AG09319 (cell line): ENCODE data around the gene S100A7.
"Not testable (repeated sequence)": the region's sequence is repeated elsewhere in the genome, so short reads cannot be mapped to it uniquely, and the experiment has no call there.

Source experiments
- DNase-seq: peaks from one replicate; pipeline ENCODE4 v3.0.0-alpha.2; 2010; ENCODE audit warnings: low read depth; ENCODE audit errors: extremely low read depth
- TF ChIP-seq, protein P1 (sequence below): IDR thresholded peaks from 2 replicates; pipeline ENCODE4 v1.5.1; 2011; ENCODE audit warnings: low read depth, mild to moderate bottlenecking, inconsistent platforms, low read length, moderate library complexity

Gene S100A7

DNA sequence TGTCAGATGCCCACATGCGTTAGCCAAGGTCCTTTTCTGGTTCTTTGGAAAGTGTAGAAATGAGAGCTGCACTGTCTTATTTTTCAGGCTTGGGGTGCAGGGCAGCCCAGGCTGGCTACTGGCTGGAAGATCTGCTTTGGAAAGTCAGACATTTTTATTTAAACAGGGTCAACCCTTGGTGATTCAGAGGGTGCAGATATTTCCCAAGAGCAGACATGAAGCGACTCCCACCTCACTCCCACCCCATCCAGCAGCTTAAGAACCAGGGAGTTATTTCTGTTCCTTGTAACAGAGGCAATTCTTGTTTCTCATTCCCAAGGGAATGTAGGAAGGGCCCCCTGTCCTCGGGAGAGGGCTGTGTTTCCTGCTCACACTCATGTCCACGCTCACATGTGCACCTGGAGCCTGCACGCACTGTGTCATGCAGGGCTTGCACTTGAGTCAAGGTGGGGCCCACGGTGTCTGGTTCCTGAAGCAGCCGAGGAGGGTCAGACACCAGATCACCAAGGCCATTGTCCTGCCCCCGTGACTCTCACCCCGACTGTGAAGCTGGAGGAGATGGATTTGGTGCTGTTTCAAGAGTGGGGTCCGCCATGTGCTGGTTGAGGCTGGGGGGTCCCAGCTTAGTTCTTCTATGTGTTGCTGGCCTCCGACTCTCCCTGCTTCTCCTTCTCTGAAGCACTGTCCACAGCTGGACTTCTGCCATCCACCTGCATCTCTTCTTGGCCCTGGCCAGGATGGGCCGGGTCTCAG is 43.1 kb downstream of the S100A7 start:
- DNase-seq: no peak
- TF ChIP-seq, protein P1, sequence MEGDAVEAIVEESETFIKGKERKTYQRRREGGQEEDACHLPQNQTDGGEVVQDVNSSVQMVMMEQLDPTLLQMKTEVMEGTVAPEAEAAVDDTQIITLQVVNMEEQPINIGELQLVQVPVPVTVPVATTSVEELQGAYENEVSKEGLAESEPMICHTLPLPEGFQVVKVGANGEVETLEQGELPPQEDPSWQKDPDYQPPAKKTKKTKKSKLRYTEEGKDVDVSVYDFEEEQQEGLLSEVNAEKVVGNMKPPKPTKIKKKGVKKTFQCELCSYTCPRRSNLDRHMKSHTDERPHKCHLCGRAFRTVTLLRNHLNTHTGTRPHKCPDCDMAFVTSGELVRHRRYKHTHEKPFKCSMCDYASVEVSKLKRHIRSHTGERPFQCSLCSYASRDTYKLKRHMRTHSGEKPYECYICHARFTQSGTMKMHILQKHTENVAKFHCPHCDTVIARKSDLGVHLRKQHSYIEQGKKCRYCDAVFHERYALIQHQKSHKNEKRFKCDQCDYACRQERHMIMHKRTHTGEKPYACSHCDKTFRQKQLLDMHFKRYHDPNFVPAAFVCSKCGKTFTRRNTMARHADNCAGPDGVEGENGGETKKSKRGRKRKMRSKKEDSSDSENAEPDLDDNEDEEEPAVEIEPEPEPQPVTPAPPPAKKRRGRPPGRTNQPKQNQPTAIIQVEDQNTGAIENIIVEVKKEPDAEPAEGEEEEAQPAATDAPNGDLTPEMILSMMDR: no peak

DNA sequence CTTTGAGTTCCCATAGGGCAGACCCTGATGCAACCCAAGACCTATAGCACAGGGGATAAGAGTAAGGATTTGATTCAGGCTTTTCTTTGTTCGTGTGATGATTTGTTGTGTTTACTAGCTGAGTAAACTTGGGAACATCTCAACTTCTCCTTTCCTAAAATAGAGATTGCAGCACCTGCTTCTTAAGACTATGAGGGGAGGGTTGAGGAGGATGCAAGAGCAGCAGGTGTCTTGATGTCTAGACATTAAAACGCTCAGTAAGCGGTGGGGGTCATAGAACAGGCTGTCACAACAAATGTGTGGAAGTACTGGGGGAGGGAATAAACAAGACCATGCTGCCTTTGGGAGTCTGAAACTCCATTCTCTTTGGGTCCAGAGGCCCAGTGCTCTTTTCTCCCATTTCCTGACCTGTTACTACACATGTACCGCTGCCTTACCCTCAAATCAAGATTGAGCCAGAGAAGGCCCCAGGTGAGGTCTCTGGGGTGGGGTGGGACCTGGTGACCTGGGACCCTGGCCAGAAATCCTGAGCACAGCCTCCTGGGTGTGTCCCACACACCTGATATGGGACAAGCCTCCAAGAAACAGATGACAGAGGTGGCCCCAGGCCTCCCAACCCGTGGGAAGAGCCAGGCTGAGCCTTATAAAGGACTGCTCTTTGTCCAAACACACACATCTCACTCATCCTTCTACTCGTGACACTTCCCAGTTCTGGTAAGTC is 44.4 kb downstream of the S100A7 start, which contains the start of gene S100A7A:
S100A7A (plus strand) TSS at position 671 of the 721 bp plus-strand sequence. CDS start 1,563 bp downstream, outside the sequence.
- TF ChIP-seq, protein P1: no peak
- DNase-seq: no peak

DNA sequence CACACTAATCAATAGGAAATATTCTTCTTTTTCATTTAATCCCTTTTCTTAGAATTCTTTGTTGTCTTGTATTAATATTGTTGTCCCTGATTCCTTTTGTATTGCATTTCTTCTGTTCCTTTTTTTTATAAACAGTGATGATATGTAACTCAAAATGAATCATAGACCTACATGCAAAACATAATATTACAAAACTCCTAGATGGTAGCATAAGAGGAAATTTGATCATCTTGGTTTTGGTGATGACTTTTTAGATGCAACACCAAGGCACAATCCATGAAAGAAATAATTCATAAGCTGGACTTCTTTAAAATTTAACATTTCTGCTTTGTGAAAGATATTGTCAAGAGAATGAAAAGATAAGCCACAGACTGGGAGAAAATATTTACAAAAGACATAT is 46.5 kb downstream of the S100A7 start:
- not testable (repeated sequence) for DNase-seq
